HG03060 (cell line): ENCODE measurements around the gene FPR2.
"Not testable (repeated sequence)": the region's sequence is repeated elsewhere in the genome, so short reads cannot be mapped to it uniquely, and the experiment has no call there.

Experiments used
- ATAC-seq: cut with Tn5 transposase; IDR thresholded peaks from one replicate; pipeline ENCODE4 v1.9.1; 2021; ENCODE audit warnings: low read depth, moderate number of reproducible peaks; ENCODE audit not compliant: unreplicated experiment

Gene FPR2

GRCh38 chr19:51802775-51803174, 41.8 kb downstream of the FPR2 start:
- ATAC-seq: no peak

GRCh38 chr19:51803519-51803918, 42.5 kb downstream of the FPR2 start:
- no peak for ATAC-seq

- ATAC-seq: no peak
Measured at GRCh38 chr19:51803967-51804366, 43.0 kb downstream of the FPR2 start.

- not testable (repeated sequence) for ATAC-seq
Measured at GRCh38 chr19:51804789-51805188, 43.8 kb downstream of the FPR2 start.

- ATAC-seq: not testable (repeated sequence)
Measured at GRCh38 chr19:51805396-51805795, 44.4 kb downstream of the FPR2 start.

- not testable (repeated sequence) for ATAC-seq
Measured at GRCh38 chr19:51806571-51806970, 45.6 kb downstream of the FPR2 start.

- ATAC-seq: no peak
Measured at GRCh38 chr19:51807111-51807701, 46.2 kb downstream of the FPR2 start.

GRCh38 chr19:51807925-51808324, 46.9 kb downstream of the FPR2 start:
- no peak for ATAC-seq

GRCh38 chr19:51808333-51808986, 47.5 kb downstream of the FPR2 start:
- ATAC-seq: no peak

- no peak for ATAC-seq
Measured at GRCh38 chr19:51809787-51810186, 48.8 kb downstream of the FPR2 start.

- no peak for ATAC-seq
Measured at GRCh38 chr19:51810223-51810622, 49.2 kb downstream of the FPR2 start.

- no peak for ATAC-seq
Measured at GRCh38 chr19:51811344-51811743, 50.4 kb downstream of the FPR2 start.

GRCh38 chr19:51815043-51815442, 54.1 kb downstream of the FPR2 start:
- ATAC-seq: no peak

- no peak for ATAC-seq
Measured at GRCh38 chr19:51816711-51817110, 55.7 kb downstream of the FPR2 start.

- ATAC-seq: no peak
Measured at GRCh38 chr19:51820011-51820410, 59.0 kb downstream of the FPR2 start.
